ENCODE data around the gene ENPP7. TPM values are rescaled to one million over a fixed set of nuclear protein-coding genes. Genes with fewer than 3 reads are reported as not detected.
A peak's percentile ranks its signal among the peaks of the same experiment; 100 is the strongest.

The ENPP7 gene
- total and polyA plus RNA-seq, 2 experiments from 2014 or later, result not detected

DNA sequence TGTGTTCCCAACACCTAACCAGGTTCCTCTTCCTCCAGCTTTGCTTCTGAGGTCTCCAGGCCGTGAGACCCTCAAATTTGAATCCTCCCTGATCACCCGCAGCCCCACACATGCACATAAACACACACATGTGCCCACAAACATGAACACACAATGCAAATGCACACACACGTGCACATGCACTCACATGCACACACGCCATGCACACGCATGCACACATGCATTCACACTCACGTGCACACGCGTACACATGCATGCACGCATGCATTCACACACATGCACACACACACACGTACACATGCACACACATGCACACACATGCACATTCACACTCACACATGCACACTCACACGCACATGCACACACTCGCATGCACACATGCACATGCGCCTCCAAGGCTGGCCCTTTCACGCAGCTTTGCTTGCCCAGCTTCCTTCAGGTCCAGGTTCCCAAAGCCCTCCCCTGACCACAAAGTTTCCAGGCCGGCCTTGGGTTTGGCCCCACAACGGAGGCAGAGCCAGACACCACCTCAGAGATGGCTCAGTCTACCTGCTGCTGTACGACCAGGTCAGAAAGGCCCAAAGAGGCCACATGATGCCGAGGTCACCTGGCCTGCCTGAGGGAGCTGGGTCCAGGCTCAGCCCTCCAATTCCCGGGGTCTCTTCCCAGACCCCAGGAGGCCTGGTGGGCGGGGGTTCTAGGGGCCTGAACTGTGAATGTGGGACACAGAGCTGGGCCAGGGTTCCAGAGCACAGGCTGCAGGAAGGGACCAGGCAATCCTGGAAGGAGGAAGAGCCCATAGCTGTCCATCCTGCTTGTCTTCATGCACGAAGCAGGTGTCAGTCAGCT, 39.5 kb upstream of the ENPP7 start:
- H3K4me3 ChIP-seq, result no peak overlapping the region
- H3K27me3 ChIP-seq (replicated peaks; ENCODE audit: insufficient read depth), result peaks cover 39% of the 10 kb centered on the region
- no peaks in the 10 kb centered on the region for H3K9me3 ChIP-seq (ENCODE audit: low read depth)
- no peaks in the 10 kb centered on the region for H3K9me2 ChIP-seq (ENCODE audit: insufficient read depth)
- no peak overlapping the region for H3K27ac ChIP-seq
- no peak overlapping the region for H2AFZ ChIP-seq
- H3K4me2 ChIP-seq (ENCODE audit: unreplicated experiment), result no peak overlapping the region
- no peak for DNase-seq
- no peaks in the 10 kb centered on the region for H3K79me2 ChIP-seq (ENCODE audit: insufficient read depth)
- no peaks in the 10 kb centered on the region for H4K20me1 ChIP-seq (ENCODE audit: insufficient read depth)
- H3K9ac ChIP-seq, result no peak overlapping the region
- TF ChIP-seq EZH2phosphoT487 (IDR thresholded peaks at IDR 0.05; ENCODE audit: insufficient read depth, low read depth) (no peak), EZH2 (IDR thresholded peaks at IDR 0.05; ENCODE audit: insufficient read depth, poor library complexity, severe bottlenecking) (no peak)
- no peaks in the 10 kb centered on the region for H3F3A ChIP-seq (ENCODE audit: insufficient read depth)
- H3K4me1 ChIP-seq (ENCODE audit: insufficient read depth), result no peaks in the 10 kb centered on the region
- H3K36me3 ChIP-seq (ENCODE audit: low read depth), result no peaks in the 10 kb centered on the region
- in situ Hi-C loops (cut with MboI), result no loop called here
- WGBS, 2 experiments (ENCODE audit: low coverage in 1 of 2, low lambda C conversion rate in 2 of 2, missing lambda C conversion rate in 2 of 2), result 59 to 64% methylated on average over 21 of the region's 21 CpGs

DNA sequence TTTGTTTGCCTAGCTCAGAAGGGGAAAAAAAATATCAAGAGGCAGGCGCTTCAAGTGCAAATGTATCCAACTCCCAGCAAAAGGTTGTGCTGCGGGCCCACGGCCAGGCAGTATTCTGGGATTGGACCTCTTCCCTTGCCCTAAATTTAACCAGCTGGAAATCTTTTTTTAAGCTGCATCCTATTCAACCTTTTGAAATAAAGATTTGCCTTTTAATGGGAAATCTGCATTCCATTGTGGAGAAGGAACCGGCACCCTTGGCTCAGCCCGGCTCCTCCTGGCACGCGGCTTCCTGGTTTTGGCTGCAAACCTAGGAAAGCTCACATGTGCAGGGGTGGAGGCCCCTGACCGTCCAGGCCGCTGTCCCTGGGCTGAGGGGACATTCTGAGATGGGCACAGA, 38.8 kb upstream of the ENPP7 start:
- Histone ChIP-seq H4K20me1 (ENCODE audit: insufficient read depth) (no peaks in the 10 kb centered on the region), H3K4me2 (ENCODE audit: unreplicated experiment) (no peak overlapping the region), H3K27ac (no peak overlapping the region), H2AFZ (no peak overlapping the region), H3F3A (ENCODE audit: insufficient read depth) (no peaks in the 10 kb centered on the region), H3K4me3 (no peak overlapping the region), H3K27me3 (replicated peaks; ENCODE audit: insufficient read depth) (peaks cover 46% of the 10 kb centered on the region), H3K4me1 (ENCODE audit: insufficient read depth) (no peaks in the 10 kb centered on the region), H3K9me2 (ENCODE audit: insufficient read depth) (no peaks in the 10 kb centered on the region), H3K79me2 (ENCODE audit: insufficient read depth) (no peaks in the 10 kb centered on the region), H3K9ac (no peak overlapping the region), H3K9me3 (ENCODE audit: low read depth) (no peaks in the 10 kb centered on the region), H3K36me3 (ENCODE audit: low read depth) (no peaks in the 10 kb centered on the region)
- WGBS, 2 experiments (ENCODE audit: low coverage in 1 of 2, low lambda C conversion rate in 2 of 2, missing lambda C conversion rate in 2 of 2), result 2% methylated on average over 9 of the region's 9 CpGs
- in situ Hi-C loops (cut with MboI), result no loop called here
- no peak for DNase-seq
- TF ChIP-seq EZH2phosphoT487 (IDR thresholded peaks at IDR 0.05; ENCODE audit: insufficient read depth, low read depth) (no peak), EZH2 (IDR thresholded peaks at IDR 0.05; ENCODE audit: insufficient read depth, poor library complexity, severe bottlenecking) (no peak)

DNA sequence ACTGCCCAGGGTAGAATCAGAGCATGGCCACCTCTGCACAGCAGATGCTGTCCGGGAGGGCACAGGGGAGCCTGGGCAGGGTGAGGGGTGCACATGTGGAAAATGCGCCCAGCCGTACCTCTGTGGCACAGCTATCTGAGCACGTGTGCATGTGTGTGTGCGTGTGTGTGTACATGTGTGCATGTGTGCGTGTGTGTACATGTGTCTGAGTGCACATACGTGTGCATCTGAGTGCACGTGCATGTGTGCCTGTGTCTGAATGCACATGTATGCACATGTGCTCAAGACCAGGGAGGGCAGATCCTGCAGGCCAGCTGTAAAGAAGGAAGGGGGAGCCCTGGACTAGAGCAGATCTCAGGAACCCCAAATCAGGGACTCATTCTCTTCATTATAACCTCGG, 37.3 kb upstream of the ENPP7 start:
- no peak overlapping the region for H2AFZ ChIP-seq
- no peak overlapping the region for H3K9ac ChIP-seq
- H3K36me3 ChIP-seq (ENCODE audit: low read depth), result no peaks in the 10 kb centered on the region
- peaks cover 51% of the 10 kb centered on the region for H3K27me3 ChIP-seq (replicated peaks; ENCODE audit: insufficient read depth)
- TF ChIP-seq EZH2 (IDR thresholded peaks at IDR 0.05; ENCODE audit: insufficient read depth, poor library complexity, severe bottlenecking), result no peak
- no peak for TF ChIP-seq EZH2phosphoT487 (IDR thresholded peaks at IDR 0.05; ENCODE audit: insufficient read depth, low read depth)
- 44 to 57% methylated on average over 4 to 9 of the region's 9 CpGs for WGBS, 2 experiments (ENCODE audit: low coverage in 1 of 2, low lambda C conversion rate in 2 of 2, missing lambda C conversion rate in 2 of 2)
- H3K4me3 ChIP-seq, result no peak overlapping the region
- no peaks in the 10 kb centered on the region for H3K9me2 ChIP-seq (ENCODE audit: insufficient read depth)
- H3K4me1 ChIP-seq (ENCODE audit: insufficient read depth), result no peaks in the 10 kb centered on the region
- H3F3A ChIP-seq (ENCODE audit: insufficient read depth), result no peaks in the 10 kb centered on the region
- in situ Hi-C loops (cut with MboI), result no loop called here
- H3K4me2 ChIP-seq (ENCODE audit: unreplicated experiment), result no peak overlapping the region
- H3K27ac ChIP-seq, result no peak overlapping the region
- H4K20me1 ChIP-seq (ENCODE audit: insufficient read depth), result no peaks in the 10 kb centered on the region
- DNase-seq, result no peak
- no peaks in the 10 kb centered on the region for H3K9me3 ChIP-seq (ENCODE audit: low read depth)
- no peaks in the 10 kb centered on the region for H3K79me2 ChIP-seq (ENCODE audit: insufficient read depth)

DNA sequence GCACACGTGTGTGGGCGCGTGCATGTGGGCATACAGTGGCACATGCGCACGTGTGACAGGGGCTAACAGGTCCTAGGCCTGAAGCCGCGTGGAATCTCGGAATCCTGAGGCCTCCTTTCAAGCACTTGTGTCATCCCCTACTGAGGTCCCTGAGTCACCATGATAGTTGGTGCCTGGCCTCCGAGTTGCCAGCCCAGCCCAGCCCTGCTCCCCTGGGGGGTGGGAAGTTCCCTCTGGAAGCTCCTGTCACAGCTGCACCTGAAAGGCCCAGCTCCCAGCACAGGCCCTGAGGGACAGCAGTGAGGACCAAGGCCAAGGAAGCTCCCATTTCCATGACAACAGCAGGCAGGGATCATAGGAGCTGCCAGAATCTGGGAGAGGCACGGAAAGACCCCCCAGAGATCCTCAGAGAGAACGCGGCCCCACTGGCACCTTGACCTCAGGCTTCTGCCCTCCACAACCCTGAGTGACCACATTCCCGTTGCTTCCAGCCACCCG, 35.4 kb upstream of the ENPP7 start:
- H3K9me3 ChIP-seq (ENCODE audit: low read depth), result no peaks in the 10 kb centered on the region
- no peak overlapping the region for H3K27ac ChIP-seq
- 56 to 57% methylated on average over 14 of the region's 14 CpGs for WGBS, 2 experiments (ENCODE audit: low coverage in 1 of 2, low lambda C conversion rate in 2 of 2, missing lambda C conversion rate in 2 of 2)
- no peak overlapping the region for H3K9ac ChIP-seq
- H3K36me3 ChIP-seq (ENCODE audit: low read depth), result no peaks in the 10 kb centered on the region
- H3K4me1 ChIP-seq (ENCODE audit: insufficient read depth), result no peaks in the 10 kb centered on the region
- H3K4me2 ChIP-seq (ENCODE audit: unreplicated experiment), result no peak overlapping the region
- peak; percentile 16 for DNase-seq
- TF ChIP-seq EZH2 (IDR thresholded peaks at IDR 0.05; ENCODE audit: insufficient read depth, poor library complexity, severe bottlenecking), result no peak
- TF ChIP-seq EZH2phosphoT487 (IDR thresholded peaks at IDR 0.05; ENCODE audit: insufficient read depth, low read depth), result no peak
- in situ Hi-C loops (cut with MboI), result no loop called here
- H3K4me3 ChIP-seq, result no peak overlapping the region
- no peaks in the 10 kb centered on the region for H3F3A ChIP-seq (ENCODE audit: insufficient read depth)
- no peaks in the 10 kb centered on the region for H3K79me2 ChIP-seq (ENCODE audit: insufficient read depth)
- no peak overlapping the region for H2AFZ ChIP-seq
- peaks cover 41% of the 10 kb centered on the region for H3K27me3 ChIP-seq (replicated peaks; ENCODE audit: insufficient read depth)
- no peaks in the 10 kb centered on the region for H3K9me2 ChIP-seq (ENCODE audit: insufficient read depth)
- H4K20me1 ChIP-seq (ENCODE audit: insufficient read depth), result no peaks in the 10 kb centered on the region
